ENCODE results near the gene DNAJC1. TPM values are rescaled to one million over a fixed set of nuclear protein-coding genes. Genes with fewer than 3 reads are reported as not detected.

Gene DNAJC1
- total RNA-seq, 4 donors from 2014 or later = 37.1 to 41.7 (median 40.1) TPM

- no peaks in the 10 kb centered on the region for H3K9me3 ChIP-seq
- TF ChIP-seq POLR2A (IDR thresholded peaks at IDR 0.05) = no peak
- TF ChIP-seq, protein P1, sequence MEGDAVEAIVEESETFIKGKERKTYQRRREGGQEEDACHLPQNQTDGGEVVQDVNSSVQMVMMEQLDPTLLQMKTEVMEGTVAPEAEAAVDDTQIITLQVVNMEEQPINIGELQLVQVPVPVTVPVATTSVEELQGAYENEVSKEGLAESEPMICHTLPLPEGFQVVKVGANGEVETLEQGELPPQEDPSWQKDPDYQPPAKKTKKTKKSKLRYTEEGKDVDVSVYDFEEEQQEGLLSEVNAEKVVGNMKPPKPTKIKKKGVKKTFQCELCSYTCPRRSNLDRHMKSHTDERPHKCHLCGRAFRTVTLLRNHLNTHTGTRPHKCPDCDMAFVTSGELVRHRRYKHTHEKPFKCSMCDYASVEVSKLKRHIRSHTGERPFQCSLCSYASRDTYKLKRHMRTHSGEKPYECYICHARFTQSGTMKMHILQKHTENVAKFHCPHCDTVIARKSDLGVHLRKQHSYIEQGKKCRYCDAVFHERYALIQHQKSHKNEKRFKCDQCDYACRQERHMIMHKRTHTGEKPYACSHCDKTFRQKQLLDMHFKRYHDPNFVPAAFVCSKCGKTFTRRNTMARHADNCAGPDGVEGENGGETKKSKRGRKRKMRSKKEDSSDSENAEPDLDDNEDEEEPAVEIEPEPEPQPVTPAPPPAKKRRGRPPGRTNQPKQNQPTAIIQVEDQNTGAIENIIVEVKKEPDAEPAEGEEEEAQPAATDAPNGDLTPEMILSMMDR (IDR thresholded peaks at IDR 0.05) = no peak
- H3K4me1 ChIP-seq = peaks cover 0 to 9% (median 0%) of the 10 kb centered on the region in 4 donors
- no peaks in the 10 kb centered on the region for H3K27me3 ChIP-seq
- DNase-seq = no peak
- no peak overlapping the region for H3K4me3 ChIP-seq
- H3K27ac ChIP-seq = no peak overlapping the region
- no peaks in the 10 kb centered on the region for H3K36me3 ChIP-seq
Measured at GRCh38 chr10:21991785-21992184, 11.7 kb downstream of the DNAJC1 start.

- no peaks in the 10 kb centered on the region for H3K36me3 ChIP-seq
Measured at GRCh38 chr10:21990449-21990848, 13.1 kb downstream of the DNAJC1 start.

GRCh38 chr10:21989453-21990154 lies 13.9 kb downstream of the DNAJC1 start:
- H3K27ac ChIP-seq = no peak overlapping the region

More at GRCh38 chr10:21990449-21990848, 13.1 kb downstream of the DNAJC1 start:
- no peaks in the 10 kb centered on the region for H3K27me3 ChIP-seq
- H3K9me3 ChIP-seq = no peaks in the 10 kb centered on the region
- no peak overlapping the region for H3K27ac ChIP-seq
- no peak for DNase-seq
- peaks cover 0 to 3% (median 0%) of the 10 kb centered on the region in 4 donors for H3K4me1 ChIP-seq
- TF ChIP-seq, protein P1 (IDR thresholded peaks at IDR 0.05) = no peak
- no peak for TF ChIP-seq POLR2A (IDR thresholded peaks at IDR 0.05)
- no peak overlapping the region for H3K4me3 ChIP-seq

DNA sequence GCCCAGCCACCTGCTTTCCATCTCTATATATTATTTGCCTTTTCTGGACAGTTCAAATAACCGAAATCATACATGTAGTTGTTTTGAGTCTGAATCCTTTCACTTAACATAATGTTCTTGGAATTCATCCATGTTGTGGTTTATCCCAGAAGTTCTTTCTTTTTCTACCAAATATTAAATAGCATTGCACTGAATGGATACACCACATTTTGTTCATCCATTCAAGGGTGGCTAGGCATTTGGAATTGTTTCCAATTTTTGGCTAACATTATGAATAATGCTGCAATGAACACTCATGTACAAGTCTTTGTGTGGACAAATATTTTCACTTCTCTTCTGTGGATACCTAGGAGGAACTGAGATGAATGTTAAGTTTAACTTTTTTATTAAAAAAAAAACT lies 18.0 kb downstream of the DNAJC1 start:
- no peaks in the 10 kb centered on the region for H3K9me3 ChIP-seq
- no peak overlapping the region for H3K27ac ChIP-seq
- TF ChIP-seq, protein P1 (IDR thresholded peaks at IDR 0.05) = no peak
- TF ChIP-seq POLR2A (IDR thresholded peaks at IDR 0.05) = no peak

More at GRCh38 chr10:21989453-21990154, 13.9 kb downstream of the DNAJC1 start:
- Histone ChIP-seq H3K27me3 (no peaks in the 10 kb centered on the region), H3K4me1 (no peaks in the 10 kb centered on the region), H3K4me3 (no peak overlapping the region), H3K36me3 (no peaks in the 10 kb centered on the region), H3K9me3 (no peaks in the 10 kb centered on the region)
- TF ChIP-seq, protein P1 (IDR thresholded peaks at IDR 0.05) = peak in 4 of 6 experiments; percentile 39 to 44 (median 41)
- TF ChIP-seq POLR2A (IDR thresholded peaks at IDR 0.05) = no peak
- DNase-seq = peak in 1 of 3 donors; percentile 62

GRCh38 chr10:21981118-21981517 lies 22.4 kb downstream of the DNAJC1 start:
- no peaks in the 10 kb centered on the region for H3K27me3 ChIP-seq
- no peaks in the 10 kb centered on the region for H3K9me3 ChIP-seq
- no peak overlapping the region for H3K27ac ChIP-seq
- TF ChIP-seq POLR2A (IDR thresholded peaks at IDR 0.05) = no peak
- TF ChIP-seq, protein P1 (IDR thresholded peaks at IDR 0.05) = no peak
- no peak for DNase-seq
- H3K4me1 ChIP-seq = no peaks in the 10 kb centered on the region
- no peaks in the 10 kb centered on the region for H3K36me3 ChIP-seq
- no peak overlapping the region for H3K4me3 ChIP-seq

More for the DNA sequence above, 18.0 kb downstream of the DNAJC1 start:
- Histone ChIP-seq H3K4me3 (no peak overlapping the region), H3K27me3 (no peaks in the 10 kb centered on the region), H3K4me1 (no peaks in the 10 kb centered on the region), H3K36me3 (no peaks in the 10 kb centered on the region)
- no peak for DNase-seq
